Thoracic aorta (tissue), 2 donors: ENCODE results near the gene TRIM39. TPM values are rescaled to one million over a fixed set of nuclear protein-coding genes. Genes with fewer than 3 reads are reported as not detected.

Experiments
- ATAC-seq: fragments of 150-250 bp; one replicate; pipeline ENCODE4 v1.8.0; 2017; ENCODE audit warnings: low read depth; ENCODE audit not compliant: insufficient number of reproducible peaks, low FRiP score
- DNase-seq: peaks from one replicate; pipeline ENCODE4 v3.0.0-alpha.2; 2020; ENCODE audit warnings: low spot score
- H3K27ac ChIP-seq, 2 donors: fragments of 200-600 bp; sonication (generic); 1 replicate in 1 of 2; 2 replicates in 1 of 2; pipeline ENCODE4 v1.5.1; 2016; ENCODE audit warnings: mild to moderate bottlenecking in 2 of 2, moderate library complexity in 2 of 2
- H3K27me3 ChIP-seq: fragments of 200-600 bp; sonication (generic); replicated peaks from 2 replicates; pipeline ENCODE4 v1.6.0; 2016; ENCODE audit warnings: mild to moderate bottlenecking; ENCODE audit not compliant: insufficient read depth
- H3K36me3 ChIP-seq: fragments of 200-600 bp; sonication (generic); one replicate; pipeline ENCODE4 v1.5.1; 2016
- H3K4me1 ChIP-seq, 2 donors: fragments of 200-600 bp; sonication (generic); 1 replicate in 1 of 2; 2 replicates in 1 of 2; pipeline versions ENCODE4 v1.5.1 to v1.6.0; 2016; ENCODE audit warnings: low read depth in 2 of 2, mild to moderate bottlenecking in 1 of 2; ENCODE audit not compliant: control insufficient read depth in 1 of 2
- H3K4me3 ChIP-seq: fragments of 200-600 bp; sonication (generic); 2 replicates; pipeline ENCODE4 v1.5.1; 2016; ENCODE audit warnings: mild to moderate bottlenecking
- H3K9me3 ChIP-seq: fragments of 200-600 bp; sonication (generic); 2 replicates; pipeline ENCODE4 v1.5.1; 2016
- CTCF ChIP-seq: fragments of 200-600 bp; sonication (generic); IDR thresholded peaks from one replicate; pipeline ENCODE4 v1.5.1; 2019; ENCODE audit warnings: antibody characterized with exemption
- total RNA-seq, 2 donors: library from RNA; depleted of rRNA; stranded (reverse); fragments of >200 nt; gene quantifications; one replicate each; pipeline versions ENCODE4 v1.1.0 to v1.2.3, GENCODE V29; 2016

The TRIM39 gene
- total RNA-seq, 2 donors from 2014 or later, result 11.0 to 30.9 TPM

GRCh38 chr6:30355281-30355680 lies 28.6 kb downstream of the TRIM39 start:
- no peak overlapping the region for H3K4me3 ChIP-seq
- TF ChIP-seq CTCF, result no peak
- H3K9me3 ChIP-seq, result no peaks in the 10 kb centered on the region
- no peak overlapping the region for H3K27ac ChIP-seq
- ATAC-seq, result no peak
- peaks cover 8% of the 10 kb centered on the region for H3K27me3 ChIP-seq
- H3K36me3 ChIP-seq, result no peaks in the 10 kb centered on the region
- DNase-seq, result no peak
- H3K4me1 ChIP-seq, result peaks cover 3 to 8% of the 10 kb centered on the region in 2 donors

- DNase-seq (no peak), ATAC-seq (no peak)
- no peaks in the 10 kb centered on the region for H3K9me3 ChIP-seq
- H3K27ac ChIP-seq, result no peak overlapping the region
- H3K4me1 ChIP-seq, result peaks cover 3 to 8% of the 10 kb centered on the region in 2 donors
- H3K4me3 ChIP-seq, result no peak overlapping the region
- H3K36me3 ChIP-seq, result no peaks in the 10 kb centered on the region
- H3K27me3 ChIP-seq, result peaks cover 12% of the 10 kb centered on the region
- no peak for TF ChIP-seq CTCF
Observed at GRCh38 chr6:30356536-30356935, 29.8 kb downstream of the TRIM39 start.

GRCh38 chr6:30357678-30358540 lies 31.2 kb downstream of the TRIM39 start:
- no peak for ATAC-seq

GRCh38 chr6:30359276-30359675 lies 32.5 kb downstream of the TRIM39 start:
- peaks cover 13% of the 10 kb centered on the region for H3K27me3 ChIP-seq
- TF ChIP-seq CTCF, result no peak

More at GRCh38 chr6:30357678-30358540, 31.2 kb downstream of the TRIM39 start:
- peaks cover 13% of the 10 kb centered on the region for H3K27me3 ChIP-seq
- peaks cover 3% of the 10 kb centered on the region for H3K9me3 ChIP-seq
- no peak for DNase-seq
- peak overlapping the region; percentile 58 for H3K4me3 ChIP-seq
- no peaks in the 10 kb centered on the region for H3K36me3 ChIP-seq
- H3K4me1 ChIP-seq, result peaks cover 3 to 8% of the 10 kb centered on the region in 2 donors
- peak; percentile 36 for TF ChIP-seq CTCF
- H3K27ac ChIP-seq, result no peak overlapping the region

GRCh38 chr6:30360139-30360538 lies 33.4 kb downstream of the TRIM39 start:
- peaks cover 13% of the 10 kb centered on the region for H3K27me3 ChIP-seq
- H3K36me3 ChIP-seq, result no peaks in the 10 kb centered on the region
- H3K27ac ChIP-seq, result no peak overlapping the region
- H3K4me1 ChIP-seq, result peaks cover 3 to 8% of the 10 kb centered on the region in 2 donors
- no peak for TF ChIP-seq CTCF
- H3K4me3 ChIP-seq, result no peak overlapping the region
- ATAC-seq (no peak), DNase-seq (no peak)
- peaks cover 3% of the 10 kb centered on the region for H3K9me3 ChIP-seq

More at GRCh38 chr6:30359276-30359675, 32.5 kb downstream of the TRIM39 start:
- DNase-seq, result no peak
- peaks cover 3 to 8% of the 10 kb centered on the region in 2 donors for H3K4me1 ChIP-seq
- H3K9me3 ChIP-seq, result peaks cover 3% of the 10 kb centered on the region
- ATAC-seq, result no peak
- H3K36me3 ChIP-seq, result no peaks in the 10 kb centered on the region
- no peak overlapping the region for H3K4me3 ChIP-seq
- H3K27ac ChIP-seq, result no peak overlapping the region
